T follicular helper cell (primary cell): ENCODE results near the gene CALHM2.
"Not testable (repeated sequence)": the region's sequence is repeated elsewhere in the genome, so short reads cannot be mapped to it uniquely, and the experiment has no call there.

Experiments used
- DNase-seq: peaks from one replicate; pipeline ENCODE4 v3.0.0-alpha.2; 2020; ENCODE audit warnings: low read depth
- total RNA-seq, 2 experiments: gene quantifications; one replicate each; lab custom pipeline; 2026; lab: John Stamatoyannopoulos, UW

CALHM2 gene, protein sequence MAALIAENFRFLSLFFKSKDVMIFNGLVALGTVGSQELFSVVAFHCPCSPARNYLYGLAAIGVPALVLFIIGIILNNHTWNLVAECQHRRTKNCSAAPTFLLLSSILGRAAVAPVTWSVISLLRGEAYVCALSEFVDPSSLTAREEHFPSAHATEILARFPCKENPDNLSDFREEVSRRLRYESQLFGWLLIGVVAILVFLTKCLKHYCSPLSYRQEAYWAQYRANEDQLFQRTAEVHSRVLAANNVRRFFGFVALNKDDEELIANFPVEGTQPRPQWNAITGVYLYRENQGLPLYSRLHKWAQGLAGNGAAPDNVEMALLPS
- total RNA-seq: 2.6 to 57.8 reads per million in 2 experiments

- DNase-seq: peak; percentile 25
These were observed at the start of gene CALHM2 for GRCh38 chr10:103451831-103452505. TSS of gene CALHM2 (minus strand) at chr10:103452370. CDS start at chr10:103449941, 2,429 bp downstream.

DNA sequence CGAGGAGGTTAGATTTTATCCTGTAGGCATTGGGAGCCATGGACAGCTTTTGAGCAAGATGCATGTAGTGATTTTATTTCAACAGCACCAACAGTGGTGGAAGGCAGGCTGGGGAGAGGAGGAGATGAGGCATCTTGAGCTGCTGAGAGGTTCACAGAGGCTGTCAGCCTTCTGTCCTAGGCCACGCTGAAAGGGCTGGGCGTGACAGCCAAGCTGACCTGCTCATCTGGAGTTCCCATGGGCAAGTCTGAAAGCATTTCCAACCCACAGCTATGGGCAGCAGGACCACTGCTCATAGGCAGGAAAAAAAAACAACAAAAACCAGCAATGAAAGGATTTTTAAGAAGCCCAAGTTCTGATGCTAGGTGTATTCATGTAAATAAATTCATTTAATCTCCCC is 49.0 kb upstream of the CALHM2 start:
- DNase-seq: no peak

- DNase-seq: no peak
These were observed 48.3 kb upstream of the CALHM2 start for GRCh38 chr10:103500481-103500880.

DNA sequence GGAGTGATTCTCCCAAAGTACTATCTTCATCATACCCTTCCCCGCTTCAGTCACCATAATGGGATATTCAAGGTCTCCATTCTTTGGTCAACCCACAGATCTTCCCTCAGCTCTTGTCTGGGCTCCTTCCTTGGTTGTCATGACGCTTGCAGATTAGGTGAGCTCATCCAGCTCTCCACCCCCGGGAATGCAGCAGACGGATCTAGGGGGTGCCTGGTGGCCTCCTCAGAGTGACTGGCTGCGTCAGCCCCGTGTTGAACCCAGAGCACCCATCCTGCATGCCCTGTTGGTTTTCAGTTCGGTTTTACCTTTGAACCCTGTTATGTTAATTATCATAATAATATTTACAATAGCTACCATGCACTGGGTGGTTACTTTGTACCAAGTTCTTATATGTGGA is 47.7 kb upstream of the CALHM2 start:
- no peak for DNase-seq

DNA sequence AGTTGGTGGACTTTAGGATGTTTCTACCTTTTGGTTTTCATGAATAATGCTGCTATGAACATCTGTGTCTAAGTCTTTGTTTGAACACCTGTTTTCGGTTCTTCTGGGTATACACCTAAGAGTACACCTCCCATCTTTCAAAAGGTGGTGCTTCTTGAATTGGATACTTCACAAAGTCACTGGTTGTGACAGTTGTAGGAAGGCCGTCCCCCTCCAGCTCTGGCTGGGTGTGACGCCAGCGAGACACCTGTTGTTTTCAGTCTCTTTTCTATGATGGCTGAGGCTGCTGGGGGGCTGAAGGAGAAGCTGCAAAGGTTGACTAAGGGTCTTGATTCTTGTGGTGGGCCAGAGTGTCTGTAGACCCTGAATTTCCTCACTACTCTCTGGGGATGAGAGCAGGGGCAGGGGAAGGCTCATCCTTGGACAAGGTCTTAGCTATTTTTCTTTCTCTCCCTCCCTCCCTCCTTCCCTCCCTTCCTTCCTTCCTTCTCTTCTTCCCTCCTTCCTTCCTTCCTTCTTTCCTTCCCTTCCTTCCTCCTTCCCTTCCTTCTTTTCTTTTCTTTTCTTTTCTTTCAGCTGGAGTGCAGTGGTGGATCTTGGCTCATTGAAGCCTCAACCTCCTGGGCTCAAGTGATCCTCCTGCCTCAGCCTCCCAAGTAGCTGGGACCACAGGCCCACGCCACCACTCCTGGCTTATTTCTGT is 46.9 kb upstream of the CALHM2 start:
- DNase-seq: no peak

GRCh38 chr10:103497161-103497915 is 45.2 kb upstream of the CALHM2 start:
- no peak for DNase-seq

DNA sequence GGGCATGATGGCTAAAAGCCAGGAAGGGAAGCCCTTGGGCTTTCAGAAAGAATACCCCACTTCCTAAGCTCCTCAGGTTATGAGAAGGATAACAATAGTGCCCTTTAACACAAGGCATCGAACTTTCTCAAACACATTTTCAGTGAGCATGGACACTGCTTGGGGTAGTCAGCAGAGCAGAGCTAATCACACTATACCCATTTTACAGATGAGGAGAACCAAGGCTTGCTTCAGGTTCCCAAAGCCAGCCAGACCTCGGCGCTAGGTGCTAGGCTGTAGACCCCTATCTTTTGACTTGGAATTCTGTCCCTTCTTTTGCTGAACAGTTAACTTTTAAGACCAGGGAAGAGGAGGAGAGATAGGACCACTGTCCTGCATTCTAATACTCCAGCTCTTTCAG is 43.2 kb upstream of the CALHM2 start:
- no peak for DNase-seq

- DNase-seq: no peak
These were observed 42.0 kb upstream of the CALHM2 start for GRCh38 chr10:103493916-103494877.

GRCh38 chr10:103493362-103493915 is 41.3 kb upstream of the CALHM2 start, which contains the start of gene NEURL1:
TSS of gene NEURL1 (plus strand) at chr10:103493705. CDS start at chr10:103494388, 683 bp downstream.
- no peak for DNase-seq

- no peak for DNase-seq
These were observed 40.6 kb upstream of the CALHM2 start for GRCh38 chr10:103492655-103493261.

GRCh38 chr10:103491729-103492364 is 39.7 kb upstream of the CALHM2 start:
- no peak for DNase-seq

GRCh38 chr10:103490986-103491314 is 38.8 kb upstream of the CALHM2 start:
- no peak for DNase-seq

- DNase-seq: no peak
These were observed 35.2 kb upstream of the CALHM2 start for GRCh38 chr10:103487410-103487708.

DNA sequence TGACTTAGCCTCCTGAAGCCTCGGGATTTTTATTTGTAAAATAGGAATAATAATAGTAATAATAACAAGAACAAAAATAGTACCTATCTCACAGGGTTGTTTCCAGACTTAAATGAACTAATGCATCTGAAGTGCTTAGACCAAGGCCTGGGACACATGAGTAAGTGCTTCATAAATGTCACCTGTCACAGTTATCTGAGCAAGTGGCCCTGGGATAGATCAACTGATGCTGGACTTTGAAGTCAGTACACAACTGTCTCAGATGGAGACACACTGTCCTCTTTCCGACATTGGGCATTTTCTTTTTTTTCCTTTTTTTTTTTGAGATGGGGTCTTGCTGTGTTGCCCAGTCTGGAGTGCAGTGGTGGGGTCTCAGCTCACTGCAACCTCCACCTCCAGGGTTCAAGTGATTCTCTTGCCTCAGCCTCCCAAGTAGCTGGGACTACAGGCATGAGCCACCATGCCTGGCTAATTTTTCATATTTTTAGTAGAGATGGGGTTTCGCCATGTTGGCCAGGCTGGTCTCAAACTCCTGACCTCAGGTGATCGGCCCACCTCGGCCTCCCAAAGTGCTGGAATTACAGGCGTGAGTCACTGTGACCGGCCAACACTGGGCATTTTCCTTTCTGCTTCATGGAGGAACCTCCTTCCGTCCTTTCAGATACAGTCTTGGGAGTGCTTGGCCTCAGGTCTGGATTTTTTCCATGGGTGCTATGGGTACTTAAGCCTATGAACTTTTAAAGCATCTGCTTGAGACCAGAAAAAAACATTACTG is 34.7 kb upstream of the CALHM2 start:
- DNase-seq: not testable (repeated sequence)

GRCh38 chr10:103481974-103482531 is 29.9 kb upstream of the CALHM2 start:
- peak; percentile 14 for DNase-seq

- no peak for DNase-seq
These were observed 28.4 kb upstream of the CALHM2 start for GRCh38 chr10:103480521-103480920.

GRCh38 chr10:103479135-103479534 is 27.0 kb upstream of the CALHM2 start, which contains the start of gene CALHM3:
TSS of gene CALHM3 (minus strand) at chr10:103479240. CDS start at chr10:103479032, 208 bp downstream.
- no peak for DNase-seq

GRCh38 chr10:103478671-103479070 is 26.5 kb upstream of the CALHM2 start:
- DNase-seq: no peak
